ENCODE data around the gene PDGFB.

The PDGFB gene

DNA sequence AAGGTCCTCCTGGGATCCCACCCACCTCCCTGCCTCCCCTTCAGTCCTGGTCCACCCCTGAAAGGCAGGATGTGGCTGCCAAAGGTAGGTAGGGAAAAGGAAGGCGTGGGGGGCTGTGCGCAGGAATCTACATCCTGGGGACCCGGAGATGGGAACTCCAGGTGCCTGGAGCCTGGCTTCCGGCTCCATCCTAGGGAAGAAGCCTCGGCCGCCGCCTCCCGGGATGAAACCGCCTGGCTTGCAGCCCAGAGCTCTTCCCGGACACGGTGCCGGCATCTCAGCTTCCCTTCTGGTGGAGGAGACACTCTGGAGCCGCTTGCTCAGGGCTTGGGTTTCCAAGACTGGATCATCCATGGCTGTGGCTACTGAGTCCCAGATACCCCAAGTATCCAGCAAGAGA is 33.3 kb upstream of the PDGFB start:
- FAIRE-seq (no peak), DNase-seq (ENCODE audit: insufficient read length, low spot score) (no peak)

DNA sequence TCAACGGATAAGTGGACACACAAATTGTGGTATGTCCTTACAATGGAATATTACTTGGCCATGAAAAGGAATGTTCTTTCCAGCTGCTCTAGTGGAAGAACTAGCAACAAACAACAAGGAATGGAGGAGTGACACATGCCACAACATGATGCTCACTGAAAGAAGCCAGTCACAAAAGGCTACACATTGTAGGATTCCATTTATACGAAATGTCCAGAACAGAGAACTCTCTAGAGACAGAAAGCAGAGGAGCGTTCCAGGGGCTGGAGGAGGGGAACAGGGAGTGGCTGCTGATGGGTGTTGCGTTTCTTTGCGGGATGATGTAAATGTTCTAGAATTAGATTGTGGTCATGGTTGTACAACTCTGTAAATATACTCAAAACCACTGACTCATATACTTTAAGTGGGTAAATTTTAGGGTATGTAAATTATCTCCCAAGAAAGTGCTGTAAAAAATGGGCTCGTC is 32.4 kb upstream of the PDGFB start:
- FAIRE-seq, result no peak
- no peak for DNase-seq (ENCODE audit: insufficient read length, low spot score)

DNA sequence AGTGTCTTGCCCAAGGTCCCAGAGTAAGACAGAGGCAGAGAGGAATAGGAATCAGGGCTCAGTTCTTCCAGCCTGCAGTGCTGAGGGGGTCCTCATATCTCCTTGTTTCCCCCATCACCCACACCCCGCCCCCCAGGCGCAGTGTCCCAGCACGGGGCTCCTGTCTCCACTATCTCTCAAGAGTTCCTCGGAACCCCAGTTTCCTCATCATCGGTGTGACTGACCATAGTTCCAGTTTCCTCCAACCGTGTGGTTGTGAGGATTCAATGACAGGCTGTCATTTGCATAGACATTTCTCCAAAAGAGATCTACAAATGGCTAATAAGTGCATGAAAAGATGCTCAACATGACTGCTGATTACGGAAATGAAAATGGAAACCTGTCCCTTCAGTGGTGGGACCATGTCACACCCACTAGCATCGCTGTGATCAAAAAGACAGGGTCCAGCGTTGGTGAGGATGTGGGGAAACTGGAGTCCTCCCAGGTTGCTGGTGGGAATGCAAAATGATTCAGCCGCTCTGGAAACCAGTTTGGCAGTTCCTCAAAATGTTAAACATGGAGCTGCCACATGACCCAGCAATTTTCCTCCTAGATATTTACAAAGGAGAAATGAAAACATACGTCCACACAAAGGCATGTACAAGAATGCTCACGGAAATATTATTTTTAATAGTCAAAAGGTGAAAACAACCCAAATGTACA is 31.8 kb upstream of the PDGFB start:
- no peak for FAIRE-seq
- no peak for DNase-seq (ENCODE audit: insufficient read length, low spot score)

DNA sequence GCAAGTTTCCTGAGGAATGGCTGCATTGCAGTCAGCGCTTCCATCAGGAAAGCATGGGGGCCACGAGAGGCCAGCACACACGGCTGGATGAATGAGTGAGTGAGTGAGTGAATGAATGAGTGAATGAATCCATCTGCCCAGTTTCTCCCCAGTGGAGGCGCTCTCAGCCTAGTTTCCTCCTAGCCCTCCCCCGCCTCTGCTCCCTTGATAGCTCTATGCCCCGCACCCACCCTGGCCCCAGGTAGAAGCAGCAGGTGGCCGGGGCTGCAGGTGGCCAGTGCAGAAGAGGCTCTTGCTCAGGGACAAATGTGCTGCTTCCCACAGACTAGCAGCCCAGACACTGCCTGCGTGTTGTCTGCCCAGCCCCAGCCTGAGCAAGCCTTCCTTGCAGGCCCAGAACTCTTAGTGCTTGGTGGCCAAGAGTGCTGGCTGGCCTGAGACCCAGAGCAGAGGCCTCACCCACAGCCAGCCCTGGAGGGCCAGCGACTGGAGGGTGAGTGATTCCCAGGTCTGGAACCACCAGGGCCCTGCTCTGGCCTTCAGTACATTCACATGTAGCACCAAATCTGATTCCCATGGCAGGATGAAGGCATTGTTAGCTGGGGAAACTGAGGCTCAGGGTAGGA is 31.1 kb upstream of the PDGFB start:
- no peak for FAIRE-seq
- DNase-seq (ENCODE audit: insufficient read length, low spot score), result no peak

DNA sequence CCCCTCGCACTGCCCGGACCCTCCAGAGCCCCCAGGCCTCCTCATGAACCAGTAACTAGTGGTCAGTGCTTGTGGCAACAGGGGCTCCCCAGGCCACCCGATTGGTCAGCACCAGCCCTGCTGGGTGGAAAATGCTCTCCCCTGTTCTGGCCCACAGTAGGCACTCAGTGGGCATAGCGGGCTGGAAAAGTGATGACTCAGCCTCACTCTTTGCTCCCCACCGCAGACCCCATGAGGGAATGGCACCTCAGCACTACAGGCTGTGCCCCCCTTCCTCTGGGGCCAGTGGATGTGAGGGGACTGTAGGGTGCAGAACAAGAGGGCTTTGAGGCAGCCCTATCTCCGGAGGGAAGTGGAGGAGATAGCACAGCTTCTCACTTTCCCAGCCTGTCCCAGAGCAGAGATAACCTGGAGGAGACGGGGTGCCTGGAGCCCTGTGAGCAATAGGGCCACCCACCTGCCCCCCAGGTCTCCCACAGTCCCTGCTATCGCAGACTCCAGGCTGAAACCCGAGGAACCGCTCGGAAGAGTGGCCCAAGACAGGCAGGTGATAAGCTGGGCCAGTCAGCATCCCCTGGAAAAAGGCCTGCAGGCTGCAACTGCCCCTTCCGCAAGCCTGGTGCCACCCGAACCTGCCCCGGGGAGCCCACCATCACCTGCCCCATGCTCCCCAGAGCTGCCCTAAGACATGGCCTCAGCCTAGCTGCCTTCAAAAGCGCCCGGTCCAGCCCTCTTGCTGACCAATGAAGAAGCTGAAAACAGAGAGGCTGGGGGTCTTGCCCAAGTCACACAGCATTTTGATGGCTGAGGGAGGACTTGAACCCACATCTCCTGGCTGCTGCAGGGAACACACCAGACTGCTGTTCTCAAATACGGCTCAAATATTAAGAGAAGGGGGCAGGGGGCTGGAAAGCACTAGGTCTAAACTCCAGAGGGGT is 29.4 kb upstream of the PDGFB start:
- FAIRE-seq (no peak), DNase-seq (ENCODE audit: insufficient read length, low spot score) (no peak)

DNA sequence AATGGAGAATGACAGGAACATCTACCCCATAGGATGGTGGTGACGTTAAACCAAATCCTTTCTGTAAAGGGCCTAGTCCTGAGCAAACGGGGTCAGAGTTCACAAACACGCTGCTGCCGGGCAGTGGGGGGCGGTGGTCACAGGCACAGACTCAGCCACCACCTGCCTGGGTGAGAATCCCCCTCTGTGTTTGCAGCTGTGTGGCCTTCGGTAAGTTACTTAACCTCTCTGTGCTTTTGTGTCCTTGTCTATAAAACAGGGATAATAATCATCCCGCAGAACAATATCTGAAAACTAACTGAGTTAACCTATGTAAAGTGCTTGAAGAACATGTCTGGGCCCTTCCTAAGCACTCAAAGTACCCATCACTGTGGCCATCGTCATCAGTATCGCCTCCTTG is 26.0 kb upstream of the PDGFB start:
- DNase-seq (ENCODE audit: insufficient read length, low spot score), result no peak
- FAIRE-seq, result no peak

DNA sequence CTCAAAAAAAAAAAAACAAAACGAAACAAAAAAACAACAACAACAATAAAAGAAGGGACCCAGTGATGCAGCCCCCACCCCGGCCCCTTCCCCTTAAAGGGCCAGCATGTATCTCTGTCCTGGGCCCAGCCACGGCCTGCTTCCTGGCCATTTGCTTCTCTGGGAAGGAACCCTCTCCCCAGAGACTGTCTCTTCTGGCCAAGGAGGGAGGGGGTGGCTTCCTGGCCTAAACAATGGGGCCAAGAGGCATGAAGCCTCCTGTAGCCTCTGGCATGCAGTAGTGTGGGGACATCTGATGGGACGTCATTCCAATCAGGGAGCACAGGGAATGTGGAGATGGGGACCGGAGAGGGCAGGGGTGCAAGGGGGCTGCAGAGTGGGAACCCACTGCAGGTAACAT is 25.5 kb upstream of the PDGFB start:
- FAIRE-seq, result no peak
- DNase-seq (ENCODE audit: insufficient read length, low spot score), result no peak

DNA sequence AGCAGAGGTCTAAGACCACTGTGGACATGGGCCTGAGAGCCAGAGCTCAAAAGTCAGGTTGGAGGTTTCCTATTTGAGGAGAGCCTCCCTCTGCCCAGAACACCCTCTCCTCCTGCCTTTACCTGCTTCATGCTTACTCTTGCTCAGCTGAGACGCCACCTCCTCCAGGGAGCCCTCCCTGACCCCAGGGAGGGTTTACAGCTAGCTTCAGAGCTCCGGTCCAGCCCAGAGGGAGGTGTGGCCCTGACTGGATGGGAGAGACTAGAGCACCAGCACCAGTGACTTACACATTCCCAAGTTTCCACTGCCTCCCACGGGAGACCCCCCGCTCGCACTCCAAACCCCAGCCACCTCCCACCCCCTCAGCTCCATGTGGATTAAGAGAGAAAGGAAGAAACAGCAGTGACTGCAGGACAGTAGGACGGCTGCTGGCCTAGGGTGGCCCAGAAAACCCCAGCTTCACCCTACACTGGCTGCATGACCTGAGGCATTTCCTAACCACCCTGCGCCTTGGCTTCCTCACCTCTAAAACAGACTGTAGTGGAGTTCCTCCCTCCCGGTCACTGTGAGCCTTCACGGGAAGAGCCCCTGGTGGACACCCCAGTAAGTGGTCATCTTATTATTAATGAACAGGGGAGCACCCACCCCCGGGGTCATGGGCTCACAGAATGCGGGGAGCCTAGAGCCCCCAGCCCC is 24.5 kb upstream of the PDGFB start:
- no peak for FAIRE-seq
- DNase-seq (ENCODE audit: insufficient read length, low spot score), result no peak

DNA sequence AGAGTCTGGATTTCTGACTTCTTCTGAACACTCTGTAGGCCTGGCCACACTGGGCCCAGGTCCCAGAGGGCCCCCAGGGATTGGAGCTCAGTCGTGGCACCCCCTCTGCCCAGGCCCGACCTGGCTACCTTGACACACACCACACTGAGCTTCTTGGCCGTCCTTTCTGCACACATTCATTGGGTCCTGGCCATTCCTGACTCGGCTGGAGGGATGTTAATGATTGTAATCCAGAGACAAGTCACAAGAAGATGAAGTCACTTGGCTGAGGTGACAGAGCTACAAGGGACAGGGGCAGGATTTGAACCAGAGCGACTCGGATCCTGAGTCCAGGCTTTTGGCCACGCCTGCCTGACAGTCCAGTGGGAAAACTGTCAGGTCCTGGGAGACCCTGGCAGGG is 23.9 kb upstream of the PDGFB start:
- FAIRE-seq (no peak), DNase-seq (ENCODE audit: insufficient read length, low spot score) (no peak)

DNA sequence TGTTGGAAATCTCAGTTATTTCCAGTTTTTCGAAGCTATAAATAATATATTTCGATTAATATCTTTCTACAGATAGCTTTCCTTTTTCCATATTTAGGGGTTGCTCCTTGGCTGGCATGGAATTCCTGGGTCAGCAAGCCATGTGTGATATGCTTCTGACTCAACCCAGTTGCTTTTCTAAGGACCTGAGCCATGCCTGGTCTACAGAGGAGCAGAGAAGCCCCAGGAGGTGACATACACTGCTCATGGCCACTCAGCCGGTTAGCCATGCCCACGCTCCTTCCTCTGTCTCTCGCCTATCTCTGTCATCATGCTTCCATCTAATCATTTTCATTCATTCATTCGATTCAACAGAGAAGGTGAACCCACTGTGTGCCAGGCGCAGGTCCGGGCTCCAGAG is 23.2 kb upstream of the PDGFB start:
- FAIRE-seq, result no peak

DNA sequence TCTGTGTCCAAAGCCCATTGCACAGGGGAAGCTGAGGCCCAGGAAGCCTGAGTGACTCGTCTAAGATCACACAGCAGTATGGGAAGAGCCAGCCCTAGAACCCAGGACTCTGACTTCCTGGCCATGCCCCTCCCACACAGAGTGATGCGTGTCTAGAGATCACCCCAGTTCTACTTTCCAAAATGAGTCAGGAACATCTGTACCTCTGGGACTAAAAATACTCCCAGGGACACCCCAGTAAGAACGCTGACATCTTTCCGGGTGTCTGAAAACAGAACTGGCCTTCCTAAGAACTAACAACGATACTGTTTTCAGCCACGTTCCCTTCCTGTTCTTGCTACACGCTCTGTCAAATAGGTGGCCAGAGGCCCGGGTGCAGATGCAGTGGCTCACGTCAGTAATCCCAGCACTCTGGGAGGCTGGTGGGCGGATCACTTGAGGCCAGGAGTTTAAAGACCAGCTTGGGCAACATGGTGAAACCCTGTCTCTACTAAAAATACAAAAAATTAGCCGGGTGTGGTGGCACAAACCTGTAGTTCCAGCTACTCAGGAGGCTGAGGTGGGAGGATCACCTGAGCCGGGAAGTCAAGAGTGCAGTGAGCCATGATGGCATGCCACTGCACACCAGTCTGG is 21.7 kb upstream of the PDGFB start:
- DNase-seq (ENCODE audit: insufficient read length, low spot score) (no peak), FAIRE-seq (no peak)

More for the DNA sequence above, 23.2 kb upstream of the PDGFB start:
- DNase-seq (ENCODE audit: insufficient read length, low spot score), result no peak

DNA sequence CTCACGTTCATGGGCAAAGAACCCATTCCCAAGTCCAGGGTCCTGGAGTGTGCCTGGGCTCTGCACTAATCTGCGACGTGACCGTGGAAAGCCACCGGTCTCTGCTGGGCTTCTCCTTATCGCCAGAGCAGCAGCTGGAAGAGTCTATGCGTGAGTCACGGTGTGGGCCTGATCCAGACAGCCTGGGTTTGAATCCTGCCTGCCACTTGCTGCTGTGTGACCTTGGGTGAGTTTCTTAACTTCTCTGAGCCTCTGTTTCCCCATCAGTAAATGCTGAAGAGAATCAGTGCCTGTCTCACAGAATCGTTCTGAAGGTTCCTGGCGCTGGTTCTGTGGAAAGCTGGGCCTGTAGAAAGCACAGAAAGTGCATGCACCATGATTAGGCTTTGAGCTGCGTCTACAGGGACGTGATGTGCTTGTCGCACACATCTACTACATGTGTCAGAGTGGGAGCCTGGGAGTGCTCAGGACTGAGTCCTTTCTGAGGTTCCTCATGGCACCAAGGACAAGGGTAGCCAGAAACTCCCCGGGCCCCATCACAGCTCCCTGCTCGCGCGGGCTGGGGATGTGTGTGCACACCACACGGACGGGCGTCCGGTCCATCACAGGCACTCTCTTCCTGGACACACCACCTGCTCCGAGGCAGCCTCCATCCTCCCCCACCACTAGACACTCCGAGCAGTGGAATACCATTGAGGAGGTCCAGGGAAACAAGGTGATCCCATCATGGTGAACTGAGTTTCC is 20.5 kb upstream of the PDGFB start:
- no peak for FAIRE-seq

DNA sequence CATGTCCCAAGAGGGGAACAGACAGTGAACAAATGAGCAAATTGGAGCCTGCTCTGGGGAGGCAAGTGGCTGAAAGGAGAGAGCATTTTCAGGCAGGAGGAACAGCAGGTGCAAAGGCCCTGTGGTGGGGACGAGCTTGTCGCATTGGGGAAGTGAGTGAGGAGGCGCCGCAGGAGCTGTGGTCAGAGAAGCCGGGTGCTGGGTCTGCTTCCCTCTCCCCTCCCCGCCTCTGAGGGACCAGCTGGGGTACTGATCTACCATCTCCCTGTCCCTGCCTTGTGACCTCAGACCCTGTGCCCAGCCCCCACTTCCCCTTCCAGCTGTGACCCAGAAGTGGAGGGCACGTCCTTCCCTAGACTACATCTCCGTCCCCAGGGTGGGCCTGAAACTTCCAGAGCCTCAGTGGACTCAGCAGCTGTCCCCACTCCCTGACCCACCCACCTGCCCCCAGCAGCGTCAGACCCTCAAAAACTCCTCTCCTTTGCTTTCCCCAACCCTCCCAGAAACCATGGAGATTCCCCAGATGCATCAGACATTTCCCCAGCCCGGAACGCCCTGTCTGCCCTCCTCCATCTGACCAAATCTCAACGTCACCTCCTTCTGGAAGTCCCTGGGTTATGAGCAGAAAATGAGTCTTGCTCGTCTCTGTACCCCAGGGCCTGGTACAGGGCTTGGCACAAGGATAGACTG is 19.7 kb upstream of the PDGFB start:
- DNase-seq (ENCODE audit: insufficient read length, low spot score) (no peak), FAIRE-seq (no peak)

More for the DNA sequence above, 20.5 kb upstream of the PDGFB start:
- DNase-seq (ENCODE audit: insufficient read length, low spot score), result no peak

DNA sequence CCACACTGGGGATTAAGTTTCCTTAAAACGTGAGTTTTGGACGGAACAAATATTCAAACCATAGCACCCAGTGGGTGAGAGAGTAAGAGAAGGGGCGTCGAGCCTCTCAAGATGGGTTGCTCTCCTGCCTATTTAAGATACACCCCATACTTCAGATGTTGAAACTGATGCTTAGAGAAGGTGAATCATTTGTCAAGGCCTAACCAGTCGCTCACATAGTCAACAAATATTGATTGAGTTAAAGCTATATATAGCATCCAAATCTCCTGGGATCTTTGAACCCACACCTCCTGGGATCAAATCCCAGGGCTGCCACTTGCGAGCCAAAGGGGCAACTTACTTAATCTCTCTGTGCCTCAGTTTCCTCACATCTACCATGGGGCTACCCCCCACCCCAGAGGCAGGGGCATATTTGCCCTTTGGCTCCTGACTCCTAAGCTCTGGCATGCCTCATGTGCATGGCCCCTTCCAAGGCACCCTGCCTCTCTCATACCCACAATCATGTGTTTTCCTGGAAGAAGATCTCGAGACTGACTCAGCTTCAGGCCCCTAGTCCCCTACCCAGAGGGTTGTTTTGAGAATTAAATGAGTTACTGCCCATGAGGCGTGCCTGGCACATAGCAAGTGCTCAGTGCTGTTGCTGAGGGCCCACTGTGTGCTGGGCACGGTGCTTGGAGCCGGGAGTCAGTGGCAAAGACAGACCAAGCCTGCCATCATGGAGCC is 19.0 kb upstream of the PDGFB start:
- no peak for FAIRE-seq

DNA sequence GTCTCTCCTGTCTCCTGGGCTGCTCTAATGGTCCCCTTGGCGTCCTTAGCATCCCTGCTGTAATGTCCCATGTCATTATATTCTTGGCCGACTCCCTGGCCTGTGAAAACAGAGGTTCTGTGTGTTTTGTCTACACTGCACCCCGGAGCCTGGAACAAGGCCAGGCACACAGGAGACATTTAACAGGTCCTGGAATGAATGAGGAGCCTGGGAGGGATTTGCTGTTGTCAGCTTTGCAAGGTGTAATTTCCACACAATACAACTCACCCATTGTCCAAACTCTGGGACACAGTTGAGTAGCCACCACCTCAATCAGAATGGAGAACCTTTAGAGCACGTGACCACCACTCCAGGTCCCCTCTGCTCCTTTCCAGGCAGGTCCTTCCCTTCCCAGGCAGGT is 14.9 kb upstream of the PDGFB start:
- FAIRE-seq (no peak), DNase-seq (ENCODE audit: insufficient read length, low spot score) (no peak)

More for the DNA sequence above, 19.0 kb upstream of the PDGFB start:
- no peak for DNase-seq (ENCODE audit: insufficient read length, low spot score)

DNA sequence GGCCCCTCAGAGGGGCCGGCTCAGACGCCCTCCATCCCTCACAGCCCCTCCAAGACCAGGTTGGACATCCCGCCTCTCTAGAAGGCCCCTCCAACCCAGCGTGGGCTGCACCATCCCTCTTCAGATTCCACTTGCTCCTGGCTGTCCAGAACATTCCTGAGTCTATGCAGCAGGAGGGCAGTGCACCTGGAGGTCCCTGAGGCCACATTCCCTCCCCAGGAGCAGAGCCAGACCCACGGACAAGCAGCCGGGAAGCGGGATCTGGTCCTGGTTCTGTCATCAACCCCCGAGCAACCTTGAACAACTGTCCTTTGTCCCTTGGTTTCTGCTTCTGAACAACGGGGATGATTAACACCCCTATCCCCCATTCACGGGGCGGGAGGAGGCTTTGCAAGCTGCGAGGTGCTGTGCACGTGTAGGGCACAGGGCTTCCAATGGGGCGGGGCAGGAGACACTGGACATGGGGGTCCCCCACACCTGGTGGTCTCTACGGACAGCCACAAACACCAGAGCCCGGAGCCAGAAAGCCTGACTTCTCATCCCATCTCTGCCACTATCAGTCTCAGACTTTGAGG is 13.2 kb upstream of the PDGFB start:
- FAIRE-seq, result no peak
- DNase-seq (ENCODE audit: insufficient read length, low spot score), result no peak

DNA sequence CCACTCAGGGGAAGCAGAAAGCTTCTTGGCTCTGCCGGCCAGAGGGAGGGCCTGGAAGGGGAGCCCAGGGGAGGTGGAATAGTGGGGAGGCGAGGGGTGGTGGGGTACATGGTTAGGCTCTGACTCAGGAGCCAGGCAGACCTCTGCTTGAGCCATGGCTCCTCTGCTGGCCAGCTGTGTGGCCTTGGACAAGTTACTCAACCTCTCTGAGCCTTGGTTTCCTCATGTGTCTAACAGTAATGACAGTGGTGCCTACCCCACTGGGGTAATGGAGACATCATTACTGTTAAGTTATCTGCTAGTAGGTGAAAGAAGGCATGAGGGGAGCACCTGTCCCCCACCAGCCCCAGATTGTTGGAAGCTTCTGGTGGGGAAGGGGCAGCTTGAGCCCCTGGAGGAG is 12.2 kb upstream of the PDGFB start:
- FAIRE-seq (no peak), DNase-seq (ENCODE audit: insufficient read length, low spot score) (no peak)

DNA sequence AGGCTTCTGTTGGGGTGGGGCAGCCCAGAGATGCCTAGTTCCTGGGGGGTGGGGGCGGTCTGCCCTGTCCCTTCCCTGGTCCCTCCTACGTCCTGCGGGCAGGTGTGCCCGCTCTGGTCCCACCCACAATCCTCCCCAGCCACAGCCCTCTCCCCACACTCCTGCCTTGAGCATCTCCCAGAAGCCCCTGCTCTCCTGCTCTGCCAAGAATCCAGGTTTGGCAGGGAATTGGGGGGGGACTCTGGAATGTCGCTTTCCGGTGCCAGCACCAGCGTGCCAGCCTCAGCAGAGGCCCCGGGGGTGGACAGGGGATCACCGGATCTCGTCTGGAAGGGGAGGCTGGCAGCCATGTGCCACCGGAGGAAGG is 11.4 kb upstream of the PDGFB start:
- FAIRE-seq (no peak), DNase-seq (ENCODE audit: insufficient read length, low spot score) (no peak)
